Measurements from ENCODE around the gene RMRP. TPM values are rescaled to one million over a fixed set of nuclear protein-coding genes. Genes with fewer than 3 reads are reported as not detected.

RMRP gene
- total RNA-seq, 4 donors from 2014 or later: 759 to 4,621 (median 3,503) TPM

DNA sequence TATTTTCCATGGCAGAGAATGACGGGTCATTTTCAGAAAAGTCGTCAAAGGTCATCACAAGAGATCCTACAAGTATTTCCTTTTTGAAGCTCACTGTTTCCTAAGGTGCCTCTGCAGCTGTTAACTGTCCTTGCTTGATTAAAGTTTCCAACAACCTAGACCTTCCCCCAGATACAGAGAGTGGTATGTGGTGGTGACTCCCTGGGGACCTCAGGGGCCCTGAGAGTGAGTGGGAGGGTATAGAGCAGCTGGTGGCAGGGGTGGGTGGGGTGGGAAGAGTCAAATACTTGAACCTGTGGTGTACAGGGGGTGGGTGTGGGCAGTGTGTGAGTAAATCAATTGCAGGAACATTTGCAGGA is 38.0 kb downstream of the RMRP start:
- DNase-seq: no peak
- H3K4me1 ChIP-seq: peaks cover 0 to 28% (median 13%) of the 10 kb centered on the region in 3 donors
- intact Hi-C loops (cut with DNase I): no loop called here
- peak overlapping the region in 1 of 4 donors; percentile 23 for H3K27ac ChIP-seq
- H3K9me3 ChIP-seq: no peaks in the 10 kb centered on the region
- H3K4me3 ChIP-seq: no peak overlapping the region
- no peaks in the 10 kb centered on the region for H3K36me3 ChIP-seq
- peaks cover 0 to 18% (median 0%) of the 10 kb centered on the region in 4 donors for H3K27me3 ChIP-seq
- WGBS, 2 donors: 28 to 64% methylated on average over 2 of the region's 2 CpGs
- TF ChIP-seq, protein P1, sequence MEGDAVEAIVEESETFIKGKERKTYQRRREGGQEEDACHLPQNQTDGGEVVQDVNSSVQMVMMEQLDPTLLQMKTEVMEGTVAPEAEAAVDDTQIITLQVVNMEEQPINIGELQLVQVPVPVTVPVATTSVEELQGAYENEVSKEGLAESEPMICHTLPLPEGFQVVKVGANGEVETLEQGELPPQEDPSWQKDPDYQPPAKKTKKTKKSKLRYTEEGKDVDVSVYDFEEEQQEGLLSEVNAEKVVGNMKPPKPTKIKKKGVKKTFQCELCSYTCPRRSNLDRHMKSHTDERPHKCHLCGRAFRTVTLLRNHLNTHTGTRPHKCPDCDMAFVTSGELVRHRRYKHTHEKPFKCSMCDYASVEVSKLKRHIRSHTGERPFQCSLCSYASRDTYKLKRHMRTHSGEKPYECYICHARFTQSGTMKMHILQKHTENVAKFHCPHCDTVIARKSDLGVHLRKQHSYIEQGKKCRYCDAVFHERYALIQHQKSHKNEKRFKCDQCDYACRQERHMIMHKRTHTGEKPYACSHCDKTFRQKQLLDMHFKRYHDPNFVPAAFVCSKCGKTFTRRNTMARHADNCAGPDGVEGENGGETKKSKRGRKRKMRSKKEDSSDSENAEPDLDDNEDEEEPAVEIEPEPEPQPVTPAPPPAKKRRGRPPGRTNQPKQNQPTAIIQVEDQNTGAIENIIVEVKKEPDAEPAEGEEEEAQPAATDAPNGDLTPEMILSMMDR (IDR thresholded peaks at IDR 0.05): no peak
- TF ChIP-seq POLR2A (IDR thresholded peaks at IDR 0.05): no peak

DNA sequence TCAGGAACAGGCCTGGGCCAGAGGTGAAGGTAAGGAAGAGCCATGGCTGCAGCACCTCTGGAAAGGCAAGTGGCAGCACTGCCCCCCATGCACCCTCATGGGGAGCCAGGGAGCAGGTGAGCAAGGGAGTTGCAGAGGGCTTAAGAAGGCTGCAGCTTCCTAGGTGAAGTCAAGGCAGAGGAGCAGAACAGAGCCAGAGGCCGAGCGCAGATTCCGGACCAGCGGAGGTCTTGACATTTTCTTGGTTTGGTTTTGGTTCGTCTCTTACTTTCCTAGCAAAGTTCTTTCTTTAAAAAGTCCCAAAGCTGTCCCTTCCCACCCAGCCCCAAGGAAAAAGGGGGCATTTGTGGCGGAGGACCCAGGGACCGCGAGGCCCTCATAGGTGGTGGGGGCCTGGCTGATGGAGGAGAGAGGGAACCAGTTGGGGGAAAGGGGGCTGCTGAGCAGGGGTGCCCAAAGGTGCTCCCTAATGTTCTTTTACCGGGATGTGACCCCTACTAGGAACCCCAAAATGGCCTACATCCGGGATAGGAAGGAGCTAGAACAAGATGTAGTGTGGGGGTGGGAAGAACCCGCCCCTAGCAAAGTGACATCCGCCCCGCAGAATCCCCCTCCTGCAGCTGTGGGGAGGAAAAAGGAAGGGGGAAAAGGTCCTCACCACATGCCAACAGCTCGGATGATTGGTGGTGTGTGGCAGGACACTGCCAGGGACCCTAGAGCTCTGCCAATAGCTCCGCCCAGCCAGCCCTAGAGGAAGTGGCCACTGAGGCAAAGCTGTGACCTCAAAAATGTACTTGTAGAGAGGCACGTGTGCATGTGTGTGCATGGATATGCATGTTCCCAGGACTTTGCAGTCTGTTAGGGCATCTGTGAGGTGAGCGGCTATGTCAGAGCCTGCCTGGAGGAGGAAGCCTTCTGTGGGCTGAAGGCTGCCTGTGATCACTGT is 38.7 kb downstream of the RMRP start:
- peak overlapping the region in 3 of 4 donors; percentile 6 to 60 (median 31) for H3K27ac ChIP-seq
- no peaks in the 10 kb centered on the region for H3K36me3 ChIP-seq
- no peak overlapping the region for H3K4me3 ChIP-seq
- peaks cover 0 to 18% (median 0%) of the 10 kb centered on the region in 4 donors for H3K27me3 ChIP-seq
- TF ChIP-seq, protein P1 (IDR thresholded peaks at IDR 0.05): no peak
- peak in 1 of 4 donors; percentile 12 for TF ChIP-seq POLR2A (IDR thresholded peaks at IDR 0.05)
- H3K9me3 ChIP-seq: no peaks in the 10 kb centered on the region
- intact Hi-C loops (cut with DNase I): no loop called here
- H3K4me1 ChIP-seq: peaks cover 0 to 28% (median 13%) of the 10 kb centered on the region in 3 donors
- 73 to 85% methylated on average over 11 to 14 of the region's 17 CpGs for WGBS, 2 donors
- DNase-seq: no peak

DNA sequence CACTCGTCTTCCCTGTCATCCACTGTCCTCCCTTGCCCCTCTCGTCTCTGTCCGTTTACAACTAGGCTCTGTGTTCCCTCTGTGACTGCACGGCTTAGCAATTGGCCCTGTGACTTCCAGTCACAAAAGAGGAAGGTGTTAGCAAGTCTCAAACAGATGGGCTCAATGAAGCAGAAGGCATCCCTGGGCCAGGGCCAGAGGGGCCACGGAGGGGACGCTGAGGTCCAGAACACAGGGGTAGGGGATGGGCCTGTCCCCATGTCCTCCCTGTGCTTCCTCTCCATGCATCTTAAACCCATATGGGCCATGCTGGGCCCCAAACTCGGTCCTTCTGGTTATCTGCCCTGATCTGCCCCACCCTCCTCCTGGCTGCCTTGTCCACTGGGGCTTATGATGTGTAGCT is 39.5 kb downstream of the RMRP start, which contains the start of gene CD72:
Gene CD72, minus strand, starts transcription at position 89 of the 403 bp plus-strand sequence. CDS start 110 bp downstream, outside the sequence.
- peaks cover 0 to 28% (median 13%) of the 10 kb centered on the region in 3 donors for H3K4me1 ChIP-seq
- no peak for DNase-seq
- H3K27me3 ChIP-seq: peaks cover 0 to 18% (median 0%) of the 10 kb centered on the region in 4 donors
- 76 to 80% methylated on average over 6 to 7 of the region's 7 CpGs for WGBS, 2 donors
- H3K9me3 ChIP-seq: no peaks in the 10 kb centered on the region
- peak within 1 kb of the TSS in 3 of 4 donors; percentile 6 to 60 (median 31) for H3K27ac ChIP-seq
- TF ChIP-seq, protein P1 (IDR thresholded peaks at IDR 0.05): no peak
- peak in 1 of 4 donors; percentile 27 for TF ChIP-seq POLR2A (IDR thresholded peaks at IDR 0.05)
- intact Hi-C loops (cut with DNase I): no loop called here
- no peaks in the 10 kb centered on the region for H3K36me3 ChIP-seq
- H3K4me3 ChIP-seq: peak within 1 kb of the TSS; percentile 14 to 71 (median 46)

DNA sequence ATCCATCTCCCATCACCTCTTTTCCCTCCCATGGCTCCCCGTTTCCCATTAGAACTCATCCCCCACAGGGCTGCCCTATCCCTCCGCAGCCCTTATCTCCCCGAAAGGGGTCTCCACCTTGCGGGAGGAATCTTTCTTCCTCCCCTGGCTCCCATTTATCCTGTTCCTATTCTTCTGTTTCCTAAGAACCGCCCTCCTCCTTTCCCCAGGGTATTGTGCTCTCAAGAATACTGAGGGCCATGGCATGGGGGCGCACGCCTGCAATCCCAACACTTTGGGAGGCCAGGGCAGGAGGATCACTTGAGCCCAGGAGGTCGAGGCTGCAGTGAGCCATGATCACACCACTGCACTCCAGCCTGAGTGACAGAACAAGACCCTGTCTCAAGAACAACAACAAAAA is 40.3 kb downstream of the RMRP start:
- intact Hi-C loops (cut with DNase I): no loop called here
- no peak for TF ChIP-seq POLR2A (IDR thresholded peaks at IDR 0.05)
- TF ChIP-seq, protein P1 (IDR thresholded peaks at IDR 0.05): no peak
- WGBS, 2 donors: 65 to 66% methylated on average over 6 to 7 of the region's 8 CpGs

More for the DNA sequence above, 40.3 kb downstream of the RMRP start:
- no peak for DNase-seq
- Histone ChIP-seq H3K4me3 (peak overlapping the region in 3 of 4 donors; percentile 42 to 71 (median 49)), H3K9me3 (no peaks in the 10 kb centered on the region), H3K4me1 (peaks cover 0 to 28% (median 13%) of the 10 kb centered on the region in 3 donors), H3K27me3 (peaks cover 0 to 18% (median 0%) of the 10 kb centered on the region in 4 donors), H3K27ac (peak overlapping the region in 3 of 4 donors; percentile 5 to 60 (median 10)), H3K36me3 (no peaks in the 10 kb centered on the region)

All from esophagus squamous epithelium (tissue), 5 donors.